Mesendoderm (in vitro differentiated cells): Measurements from ENCODE around the gene GJD2.

Experiments used
- DNase-seq: peaks from one replicate; pipeline ENCODE4 v3.0.0; 2013
- H2AK5ac ChIP-seq: 2 replicates; pipeline ENCODE4 v1.6.1; 2013; ENCODE audit warnings: low read length, inconsistent platforms
- H2BK120ac ChIP-seq: 2 replicates; pipeline ENCODE4 v1.6.1; 2013; ENCODE audit warnings: low read depth, mild to moderate bottlenecking, low read length, moderate library complexity, mixed read lengths
- H2BK15ac ChIP-seq: replicated peaks from 2 replicates; pipeline ENCODE4 v1.6.1; 2013; ENCODE audit warnings: low read depth, mild to moderate bottlenecking, moderate library complexity
- H2BK5ac ChIP-seq: 2 replicates; pipeline ENCODE4 v1.6.1; 2013; ENCODE audit warnings: low read length, inconsistent platforms
- H3K18ac ChIP-seq: 2 replicates; pipeline ENCODE4 v1.6.1; 2013; ENCODE audit warnings: mild to moderate bottlenecking, low read length, mixed read lengths
- H3K23ac ChIP-seq: one replicate; pipeline ENCODE4 v1.6.1; 2013; ENCODE audit warnings: low read length
- H3K27ac ChIP-seq: 2 replicates; pipeline ENCODE4 v1.5.1; 2013; ENCODE audit warnings: low read depth, mild to moderate bottlenecking, inconsistent platforms, low read length, moderate library complexity
- H3K27me3 ChIP-seq: 2 replicates; pipeline ENCODE4 v1.6.1; 2013; ENCODE audit warnings: low read length, control low read depth, mild to moderate bottlenecking, inconsistent platforms; ENCODE audit not compliant: insufficient read depth, poor library complexity
- H3K36me3 ChIP-seq: 2 replicates; pipeline ENCODE4 v1.6.1; 2013; ENCODE audit warnings: low read length, inconsistent platforms; ENCODE audit not compliant: control insufficient read depth, insufficient read depth
- H3K4ac ChIP-seq: one replicate; pipeline ENCODE4 v1.6.1; 2013; ENCODE audit warnings: low read depth, mild to moderate bottlenecking, low read length, moderate library complexity
- H3K4me1 ChIP-seq: 2 replicates; pipeline ENCODE4 v1.6.1; 2013; ENCODE audit warnings: low read depth, low read length, inconsistent platforms; ENCODE audit not compliant: control insufficient read depth
- H3K4me2 ChIP-seq: 2 replicates; pipeline ENCODE4 v1.6.1; 2013; ENCODE audit warnings: low read length
- H3K4me3 ChIP-seq: 2 replicates; pipeline ENCODE4 v1.5.1; 2013; ENCODE audit warnings: mild to moderate bottlenecking, low read length
- H3K56ac ChIP-seq: one replicate; pipeline ENCODE4 v1.6.1; 2013; ENCODE audit warnings: low read length
- H3K79me1 ChIP-seq: 2 replicates; pipeline ENCODE4 v1.6.1; 2013; ENCODE audit warnings: low read length, inconsistent platforms
- H3K79me2 ChIP-seq: 2 replicates; pipeline ENCODE4 v1.6.1; 2013; ENCODE audit warnings: mild to moderate bottlenecking, low read length; ENCODE audit not compliant: control insufficient read depth, insufficient read depth
- H3K9ac ChIP-seq: 2 replicates; pipeline ENCODE4 v1.6.1; 2013; ENCODE audit warnings: low read length, inconsistent platforms
- H4K5ac ChIP-seq: one replicate; pipeline ENCODE4 v1.6.1; 2013; ENCODE audit warnings: low read length
- H4K8ac ChIP-seq: one replicate; pipeline ENCODE4 v1.6.1; 2013; ENCODE audit warnings: low read depth, mild to moderate bottlenecking, control low read depth, low read length, moderate library complexity
- WGBS: extraction: QIAGEN DNeasy Blood & Tissue Kit; methylation state at CpG from one replicate; pipeline ENCODE4 v1.1.7; 2013; ENCODE audit warnings: low lambda C conversion rate, missing lambda C conversion rate; ENCODE audit not compliant: insufficient coverage; ENCODE audit errors: extremely low coverage; 5-methylcytosine and 5-hydroxymethylcytosine counted together

Gene GJD2

DNA sequence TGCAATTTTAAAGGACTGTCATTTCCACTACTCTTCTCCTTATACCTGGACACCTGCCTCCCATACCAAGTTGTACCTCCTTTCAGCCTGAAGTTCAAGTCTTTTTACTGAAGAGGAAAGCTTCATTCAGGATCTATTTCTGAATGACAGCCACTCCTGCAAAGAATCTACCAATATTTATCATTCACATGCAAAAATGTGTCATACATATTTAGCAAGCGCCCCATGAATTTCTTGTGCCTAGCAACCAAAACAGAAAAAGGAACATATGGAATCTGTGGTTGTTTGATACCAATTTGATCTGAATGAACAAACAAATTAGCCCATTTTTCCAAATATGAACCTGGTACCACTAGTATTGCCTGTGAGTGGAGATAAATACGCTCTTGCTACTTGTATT is 16.8 kb downstream of the GJD2 start:
- Histone ChIP-seq H4K8ac (no peak overlapping the region), H2BK120ac (no peak overlapping the region), H3K27ac (no peak overlapping the region), H2BK5ac (no peak overlapping the region), H3K27me3 (no peaks in the 10 kb centered on the region), H4K5ac (no peak overlapping the region), H3K79me2 (no peaks in the 10 kb centered on the region), H3K4me1 (no peaks in the 10 kb centered on the region), H3K18ac (no peak overlapping the region), H3K4me3 (no peak overlapping the region), H3K4ac (no peak overlapping the region), H3K23ac (no peak overlapping the region), H2BK15ac (no peak overlapping the region), H3K36me3 (no peaks in the 10 kb centered on the region), H3K4me2 (no peak overlapping the region), H2AK5ac (no peak overlapping the region), H3K79me1 (no peaks in the 10 kb centered on the region), H3K9ac (no peak overlapping the region), H3K56ac (no peak overlapping the region)
- no CpG with 5 or more reads among the region's 2 CpGs for WGBS
- no peak for DNase-seq

DNA sequence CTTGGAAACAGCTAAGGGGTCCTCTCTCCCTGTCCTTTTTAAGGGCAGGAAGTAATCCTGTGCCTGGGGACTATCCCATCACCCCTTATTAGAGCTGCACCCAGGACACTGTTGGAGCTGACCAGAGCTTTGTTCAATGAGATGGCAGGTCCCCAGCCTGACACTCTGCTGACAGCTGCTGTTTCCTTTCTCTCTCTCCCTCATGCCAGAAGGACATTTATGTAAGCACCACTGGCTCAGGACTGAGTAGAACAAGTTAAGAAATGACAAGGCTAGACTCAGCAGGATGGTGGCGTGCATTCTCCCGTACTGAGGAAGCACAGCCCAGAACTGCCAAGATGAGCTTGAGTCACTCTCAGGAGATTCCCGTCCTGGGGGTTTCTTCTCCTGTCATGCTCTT is 17.3 kb downstream of the GJD2 start:
- Histone ChIP-seq H3K27ac (no peak overlapping the region), H3K4me1 (no peaks in the 10 kb centered on the region), H3K56ac (no peak overlapping the region), H3K18ac (no peak overlapping the region), H3K79me1 (no peaks in the 10 kb centered on the region), H3K23ac (no peak overlapping the region), H4K8ac (no peak overlapping the region), H3K79me2 (no peaks in the 10 kb centered on the region), H4K5ac (no peak overlapping the region), H2BK5ac (no peak overlapping the region), H2AK5ac (no peak overlapping the region), H3K4me3 (no peak overlapping the region), H2BK15ac (no peak overlapping the region), H3K27me3 (no peaks in the 10 kb centered on the region), H3K36me3 (no peaks in the 10 kb centered on the region), H3K9ac (no peak overlapping the region), H2BK120ac (no peak overlapping the region), H3K4me2 (no peak overlapping the region), H3K4ac (no peak overlapping the region)
- no CpG with 5 or more reads among the region's 3 CpGs for WGBS
- DNase-seq = no peak

DNA sequence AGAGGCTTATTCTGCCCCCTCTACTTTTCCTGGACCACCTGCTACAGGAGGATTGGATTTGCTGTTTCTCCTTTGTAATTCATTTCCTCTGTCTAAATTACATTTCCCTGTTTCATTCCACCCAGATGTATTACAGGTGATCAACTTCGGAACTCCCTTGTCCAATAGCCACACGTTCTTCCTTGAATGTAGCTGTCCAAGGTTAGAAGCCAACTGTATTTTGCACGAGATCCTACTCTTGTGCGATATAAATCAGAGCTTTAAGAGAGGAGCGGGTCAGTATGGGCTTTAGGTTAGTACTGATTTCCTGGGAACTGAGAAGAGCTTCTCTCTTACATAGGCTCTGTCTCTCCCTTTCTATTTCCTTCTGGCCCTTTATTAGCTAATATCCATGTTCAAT is 20.5 kb downstream of the GJD2 start:
- H3K4me1 ChIP-seq = no peaks in the 10 kb centered on the region
- H2AK5ac ChIP-seq = no peak overlapping the region
- H3K4me3 ChIP-seq = no peak overlapping the region
- H3K79me2 ChIP-seq = no peaks in the 10 kb centered on the region
- no peak overlapping the region for H4K8ac ChIP-seq
- no peaks in the 10 kb centered on the region for H3K79me1 ChIP-seq
- H4K5ac ChIP-seq = no peak overlapping the region
- no peak overlapping the region for H2BK120ac ChIP-seq
- WGBS = no CpG with 5 or more reads among the region's 5 CpGs
- no peaks in the 10 kb centered on the region for H3K27me3 ChIP-seq
- H3K4ac ChIP-seq = no peak overlapping the region
- DNase-seq = no peak
- H3K27ac ChIP-seq = no peak overlapping the region
- H3K4me2 ChIP-seq = no peak overlapping the region
- no peak overlapping the region for H3K18ac ChIP-seq
- no peak overlapping the region for H3K56ac ChIP-seq
- no peaks in the 10 kb centered on the region for H3K36me3 ChIP-seq
- no peak overlapping the region for H2BK15ac ChIP-seq
- no peak overlapping the region for H3K23ac ChIP-seq
- H3K9ac ChIP-seq = no peak overlapping the region
- no peak overlapping the region for H2BK5ac ChIP-seq

DNA sequence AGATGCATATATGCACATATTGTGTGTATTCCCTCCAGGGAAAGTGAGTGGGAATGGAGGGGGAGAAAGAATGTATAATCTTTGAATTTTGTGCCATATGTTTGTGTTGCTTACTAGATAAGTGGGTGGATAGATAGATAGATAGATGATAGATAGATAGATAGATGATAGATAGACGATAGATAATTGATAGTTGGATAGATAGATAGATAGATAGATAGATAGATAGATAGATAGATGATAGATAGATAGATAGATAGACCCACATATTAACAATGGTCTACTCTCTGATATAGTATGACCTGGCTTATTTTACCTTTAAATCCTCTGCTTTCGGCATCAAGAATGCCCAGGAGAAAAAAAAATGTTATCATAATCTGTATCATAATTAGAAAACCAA is 21.2 kb downstream of the GJD2 start:
- Histone ChIP-seq H2AK5ac (no peak overlapping the region), H3K79me1 (no peaks in the 10 kb centered on the region), H4K8ac (no peak overlapping the region), H3K9ac (no peak overlapping the region), H3K4me3 (no peak overlapping the region), H3K79me2 (no peaks in the 10 kb centered on the region), H2BK15ac (no peak overlapping the region), H3K56ac (no peak overlapping the region), H3K4ac (no peak overlapping the region), H3K36me3 (no peaks in the 10 kb centered on the region), H3K23ac (no peak overlapping the region), H3K27me3 (no peaks in the 10 kb centered on the region), H3K4me1 (no peaks in the 10 kb centered on the region), H4K5ac (no peak overlapping the region), H3K27ac (no peak overlapping the region), H3K18ac (no peak overlapping the region), H2BK5ac (no peak overlapping the region), H2BK120ac (no peak overlapping the region), H3K4me2 (no peak overlapping the region)
- no peak for DNase-seq
- WGBS = 100% methylated on average over 1 of the region's 2 CpGs

DNA sequence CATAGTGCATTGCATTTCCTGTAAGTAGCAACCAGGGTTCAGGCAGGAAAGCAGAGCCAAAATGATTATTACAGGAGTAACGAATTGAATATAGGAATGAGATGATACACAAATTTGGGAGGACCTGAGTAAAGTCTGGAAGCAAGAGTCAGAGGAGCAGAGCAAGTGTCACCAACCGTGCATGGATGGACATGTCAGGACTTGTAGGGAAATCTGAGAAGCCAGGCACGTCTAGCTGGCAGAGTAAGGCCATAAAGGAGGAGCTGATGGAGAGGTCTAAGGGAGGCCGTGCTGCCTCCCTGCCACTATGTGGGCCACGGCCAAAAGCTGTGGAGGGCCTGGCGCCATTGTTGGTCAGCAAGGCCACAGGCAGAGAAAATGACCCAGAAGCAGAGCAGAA is 22.4 kb downstream of the GJD2 start:
- H3K56ac ChIP-seq = peak overlapping the region; percentile 15
- no peak overlapping the region for H3K23ac ChIP-seq
- H3K4me1 ChIP-seq = no peaks in the 10 kb centered on the region
- no peak for DNase-seq
- H3K36me3 ChIP-seq = no peaks in the 10 kb centered on the region
- no peaks in the 10 kb centered on the region for H3K27me3 ChIP-seq
- H3K27ac ChIP-seq = no peak overlapping the region
- no peak overlapping the region for H3K4me2 ChIP-seq
- no peak overlapping the region for H2BK120ac ChIP-seq
- WGBS = no CpG with 5 or more reads among the region's 6 CpGs
- no peak overlapping the region for H3K18ac ChIP-seq
- no peak overlapping the region for H3K4me3 ChIP-seq
- no peak overlapping the region for H3K4ac ChIP-seq
- H4K5ac ChIP-seq = no peak overlapping the region
- no peak overlapping the region for H2AK5ac ChIP-seq
- no peaks in the 10 kb centered on the region for H3K79me1 ChIP-seq
- no peak overlapping the region for H4K8ac ChIP-seq
- no peaks in the 10 kb centered on the region for H3K79me2 ChIP-seq
- H2BK15ac ChIP-seq = no peak overlapping the region
- H2BK5ac ChIP-seq = no peak overlapping the region
- H3K9ac ChIP-seq = no peak overlapping the region

DNA sequence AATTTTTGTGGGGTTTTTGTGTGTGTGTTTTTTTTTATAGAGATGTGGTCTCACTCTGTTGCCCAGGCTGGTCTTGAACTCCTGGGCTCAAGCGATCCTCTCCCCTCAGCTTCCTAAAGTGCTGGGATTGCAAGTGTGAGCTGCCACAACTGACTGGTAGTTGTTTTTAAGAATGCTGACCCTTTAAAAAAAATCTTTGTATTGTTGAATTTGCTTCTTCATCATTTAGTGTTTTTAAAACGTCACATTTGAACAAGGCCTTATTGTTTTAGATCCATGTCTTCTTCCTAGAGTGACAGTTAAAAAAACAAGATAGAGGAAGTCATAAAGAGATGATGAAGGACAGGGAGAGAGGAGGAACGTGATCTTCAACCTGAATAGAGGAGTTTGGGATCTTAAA is 24.1 kb downstream of the GJD2 start:
- H4K8ac ChIP-seq = no peak overlapping the region
- no peaks in the 10 kb centered on the region for H3K4me1 ChIP-seq
- H4K5ac ChIP-seq = no peak overlapping the region
- H3K27ac ChIP-seq = no peak overlapping the region
- no peak overlapping the region for H3K9ac ChIP-seq
- H2BK15ac ChIP-seq = no peak overlapping the region
- no peak for DNase-seq
- no peak overlapping the region for H3K23ac ChIP-seq
- H3K79me1 ChIP-seq = no peaks in the 10 kb centered on the region
- H2BK5ac ChIP-seq = no peak overlapping the region
- H3K18ac ChIP-seq = no peak overlapping the region
- H3K36me3 ChIP-seq = no peaks in the 10 kb centered on the region
- no peaks in the 10 kb centered on the region for H3K27me3 ChIP-seq
- WGBS = no CpG with 5 or more reads among the region's 3 CpGs
- no peak overlapping the region for H3K4ac ChIP-seq
- H3K79me2 ChIP-seq = no peaks in the 10 kb centered on the region
- H3K56ac ChIP-seq = no peak overlapping the region
- peak overlapping the region; percentile 78 for H2BK120ac ChIP-seq
- no peak overlapping the region for H2AK5ac ChIP-seq
- H3K4me3 ChIP-seq = no peak overlapping the region
- no peak overlapping the region for H3K4me2 ChIP-seq
